Fibroblast of upper back skin (primary cell): ENCODE results near the gene ACOT11.

Experiments used
- DNase-seq: peaks from one replicate; pipeline ENCODE4 v3.0.0-alpha.2; 2013

The ACOT11 gene

DNA sequence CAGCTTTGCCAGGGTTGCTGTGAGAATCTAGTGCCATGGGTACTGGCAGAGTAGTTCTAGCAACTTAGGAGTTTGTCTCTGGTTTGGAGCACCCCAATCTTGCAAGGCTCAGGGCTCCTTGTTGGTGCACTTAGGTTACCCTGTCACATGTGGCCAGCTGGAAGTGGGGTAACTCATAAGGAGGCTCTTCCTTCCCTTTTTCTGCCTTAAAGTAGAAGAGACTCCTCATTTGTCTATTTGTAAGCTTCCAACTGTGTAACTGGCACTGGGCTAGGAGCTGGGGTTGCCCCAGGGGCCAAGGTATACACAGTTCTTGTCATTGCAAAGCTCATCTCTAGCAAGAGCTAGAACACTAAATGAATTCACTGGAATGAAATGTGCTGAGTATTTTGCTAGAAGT lies 104.1 kb downstream of the ACOT11 start:
- no peak for DNase-seq

- peak; percentile 10 for DNase-seq
Measured at GRCh38 chr1:54653036-54653435, 105.0 kb downstream of the ACOT11 start.

DNA sequence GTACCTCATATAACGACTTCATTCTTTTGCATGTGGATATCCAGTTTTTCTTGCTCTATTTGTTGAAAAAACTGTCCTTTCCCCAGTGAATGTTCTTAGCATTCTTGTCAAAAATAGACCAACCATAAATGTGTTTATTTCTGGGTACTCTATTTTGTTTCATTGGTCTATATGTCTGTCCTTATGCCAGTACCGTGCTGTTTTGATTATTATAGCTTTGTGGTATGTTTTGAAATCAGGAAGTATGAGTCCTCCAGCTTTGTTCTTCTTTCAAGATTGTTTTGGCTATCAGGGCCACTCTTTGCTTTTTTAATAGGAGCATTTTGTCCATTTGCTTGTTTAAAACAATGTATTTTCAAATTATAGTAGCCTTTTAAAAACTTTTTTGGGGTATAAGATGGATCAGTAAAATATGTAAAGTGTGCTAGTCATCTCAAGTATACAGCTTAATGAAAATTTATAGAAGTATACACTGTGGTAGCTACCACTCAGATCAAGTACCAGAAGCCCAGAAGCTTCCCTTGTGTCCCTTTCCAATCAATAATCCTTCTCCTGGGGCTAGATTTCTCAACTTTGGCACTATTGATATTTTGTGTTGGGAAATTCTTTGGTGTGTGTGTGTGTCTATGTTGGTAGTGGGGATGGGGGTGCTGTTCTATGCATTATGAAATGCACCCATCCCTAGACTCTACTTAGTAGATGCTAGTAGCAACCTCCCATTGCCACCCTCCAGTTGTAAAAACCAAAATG lies 110.3 kb downstream of the ACOT11 start:
- no peak for DNase-seq
